HEK293T (cell line): ENCODE data around the gene PIK3CB.
A peak's percentile ranks its signal among the peaks of the same experiment; 100 is the strongest.

ENCODE experiments used
- CTCF ChIA-PET: fragments of 350-600 bp; formaldehyde crosslinking; extraction: SDS; loops from one replicate; lab custom pipeline; 2021; ENCODE audit warnings: antibody characterized with exemption, inconsistent platforms; lab: Yijun Ruan, JAX
- POLR2A ChIA-PET: fragments of 350-600 bp; formaldehyde crosslinking; extraction: SDS; loops from one replicate; lab custom pipeline; 2020; ENCODE audit warnings: antibody characterized with exemption, inconsistent platforms; lab: Yijun Ruan, JAX
- DNase-seq: peaks from one replicate; pipeline ENCODE4 v3.0.0; 2012; ENCODE audit warnings: mixed read lengths; ENCODE audit errors: extremely low spot score
- ARNT ChIP-seq: fragments of 450-650 bp; IDR thresholded peaks from 2 replicates; pipeline ENCODE4 v1.6.1; 2017; ENCODE audit warnings: mild to moderate bottlenecking
- BHLHE40 ChIP-seq: fragments of 450-650 bp; IDR thresholded peaks from 2 replicates; pipeline ENCODE4 v1.6.1; 2016; ENCODE audit warnings: mild to moderate bottlenecking, moderate library complexity, borderline replicate concordance
- CTBP1 ChIP-seq: fragments of 450-650 bp; IDR thresholded peaks from 2 replicates; pipeline ENCODE4 v1.6.1; 2016; ENCODE audit warnings: borderline replicate concordance
- ELF4 ChIP-seq: fragments of 450-650 bp; IDR thresholded peaks from 2 replicates; pipeline ENCODE4 v1.6.1; 2017; ENCODE audit warnings: antibody characterized with exemption
- FOXA1 ChIP-seq: fragments of 450-650 bp; IDR thresholded peaks from 2 replicates; pipeline ENCODE4 v1.6.1; 2016; ENCODE audit warnings: mild to moderate bottlenecking
- FOXK2 ChIP-seq: fragments of 450-650 bp; IDR thresholded peaks from 2 replicates; pipeline ENCODE4 v1.6.1; 2016; ENCODE audit warnings: mild to moderate bottlenecking
- FOXM1 ChIP-seq: fragments of 450-650 bp; IDR thresholded peaks from 2 replicates; pipeline ENCODE4 v1.6.1; 2017; ENCODE audit warnings: mild to moderate bottlenecking, borderline replicate concordance
- HDGF ChIP-seq: fragments of 450-650 bp; IDR thresholded peaks from 2 replicates; pipeline ENCODE4 v1.6.1; 2017; ENCODE audit warnings: antibody characterized with exemption, borderline replicate concordance
- L3MBTL2 ChIP-seq: fragments of 450-650 bp; conservative IDR thresholded peaks from 2 replicates; pipeline ENCODE4 v1.6.1; 2016; ENCODE audit warnings: mild to moderate bottlenecking
- LEF1 ChIP-seq: fragments of 450-650 bp; IDR thresholded peaks from 2 replicates; pipeline ENCODE4 v1.6.1; 2017; ENCODE audit warnings: mild to moderate bottlenecking, borderline replicate concordance
- NFRKB ChIP-seq: fragments of 450-650 bp; IDR thresholded peaks from 2 replicates; pipeline ENCODE4 v1.6.1; 2016; ENCODE audit warnings: mild to moderate bottlenecking, moderate library complexity
- PKNOX1 ChIP-seq: fragments of 450-650 bp; IDR thresholded peaks from 2 replicates; pipeline ENCODE4 v1.6.1; 2016
- SP1 ChIP-seq: fragments of 450-650 bp; IDR thresholded peaks from 2 replicates; pipeline ENCODE4 v1.6.1; 2017
- SUZ12 ChIP-seq: fragments of 450-650 bp; IDR thresholded peaks from 2 replicates; pipeline ENCODE4 v1.6.1; 2016; ENCODE audit warnings: mild to moderate bottlenecking
- TARDBP ChIP-seq: fragments of 450-650 bp; IDR thresholded peaks from 2 replicates; pipeline ENCODE4 v1.6.1; 2016
- ZNF384 ChIP-seq: fragments of 450-650 bp; IDR thresholded peaks from 2 replicates; pipeline ENCODE4 v1.6.1; 2016

Gene PIK3CB

GRCh38 chr3:138696666-138697370 lies 137.9 kb downstream of the PIK3CB start:
- ChIA-PET POLR2A (interaction anchor here (1.0 to 3.2 kb wide), 2 partner anchors 219 kb away, joined by 4 to 13 read pairs; no protein-coding TSS in a partner anchor), CTCF (interaction anchor here (0.6 to 6.5 kb wide), 3 partner anchors 9 to 219 kb away, joined by 3 to 58 read pairs (median 14); partner anchors contain the start of gene CEP70)
- TF ChIP-seq SUZ12 (no peak), FOXM1 (no peak)
- no peak for DNase-seq

GRCh38 chr3:138694287-138695007 lies 140.3 kb downstream of the PIK3CB start:
- no peak for DNase-seq
- TF ChIP-seq NFRKB (no peak), L3MBTL2 (no peak), LEF1 (no peak), PKNOX1 (peak; percentile 68), FOXA1 (no peak), ZNF384 (no peak), ELF4 (no peak)
- ChIA-PET POLR2A (interaction anchor here (1.2 to 3.2 kb wide), 3 partner anchors 85 to 221 kb away, joined by 3 to 13 read pairs (median 13); partner anchors contain the start of gene CEP70), CTCF (interaction anchor here (1.0 to 6.5 kb wide), 5 partner anchors 99 to 242 kb away, joined by 3 to 58 read pairs (median 14); partner anchors contain the start of gene CEP70)

GRCh38 chr3:138692152-138692551 lies 142.6 kb downstream of the PIK3CB start:
- no peak for DNase-seq
- POLR2A ChIA-PET, result no interaction called here
- CTCF ChIA-PET, result interaction anchor here (0.9 kb wide), 1 partner anchor 223 kb away, joined by 4 read pairs; no protein-coding TSS in a partner anchor
- no peak for TF ChIP-seq PKNOX1
- TF ChIP-seq HDGF, result no peak
- TF ChIP-seq SUZ12, result no peak
- TF ChIP-seq LEF1, result no peak
- TF ChIP-seq NFRKB, result no peak
- TF ChIP-seq CTBP1, result no peak
- TF ChIP-seq ARNT, result no peak
- TF ChIP-seq BHLHE40, result no peak
- TF ChIP-seq FOXM1, result no peak
- no peak for TF ChIP-seq ZNF384
- no peak for TF ChIP-seq TARDBP
- no peak for TF ChIP-seq L3MBTL2

GRCh38 chr3:138691351-138691750 lies 143.4 kb downstream of the PIK3CB start:
- CTCF ChIA-PET, result no interaction called here
- POLR2A ChIA-PET, result no interaction called here
- no peak for TF ChIP-seq BHLHE40
- TF ChIP-seq L3MBTL2, result no peak
- TF ChIP-seq NFRKB, result no peak

GRCh38 chr3:138690036-138690435 lies 144.7 kb downstream of the PIK3CB start:
- CTCF ChIA-PET, result interaction anchor here (3.9 kb wide), 1 partner anchor 226 kb away, joined by 23 read pairs; no protein-coding TSS in a partner anchor
- no peak for TF ChIP-seq FOXK2
- no peak for TF ChIP-seq HDGF
- no peak for TF ChIP-seq LEF1
- TF ChIP-seq L3MBTL2, result no peak
- TF ChIP-seq FOXM1, result no peak
- TF ChIP-seq ARNT, result no peak
- TF ChIP-seq ZNF384, result no peak
- no peak for TF ChIP-seq CTBP1
- TF ChIP-seq FOXA1, result no peak
- TF ChIP-seq NFRKB, result no peak
- no peak for TF ChIP-seq SP1
- no peak for TF ChIP-seq PKNOX1
- no peak for TF ChIP-seq TARDBP
- TF ChIP-seq BHLHE40, result no peak
- TF ChIP-seq SUZ12, result no peak
- no peak for TF ChIP-seq ELF4
- DNase-seq, result no peak

More at GRCh38 chr3:138691351-138691750, 143.4 kb downstream of the PIK3CB start:
- no peak for DNase-seq

GRCh38 chr3:138688871-138689299 lies 145.8 kb downstream of the PIK3CB start:
- ChIA-PET CTCF (interaction anchor here (1.1 to 3.9 kb wide), 2 partner anchors 95 to 227 kb away, joined by 3 to 23 read pairs; partner anchors contain the start of gene CEP70), POLR2A (interaction anchor here (1.2 kb wide), 1 partner anchor 227 kb away, joined by 3 read pairs; no protein-coding TSS in a partner anchor)
- no peak for DNase-seq
- TF ChIP-seq ELF4, result no peak
- TF ChIP-seq FOXM1, result no peak
- TF ChIP-seq TARDBP, result no peak
- no peak for TF ChIP-seq NFRKB
- no peak for TF ChIP-seq FOXA1
- no peak for TF ChIP-seq LEF1
- no peak for TF ChIP-seq SP1
- no peak for TF ChIP-seq CTBP1
- no peak for TF ChIP-seq SUZ12
- TF ChIP-seq HDGF, result no peak
- TF ChIP-seq L3MBTL2, result no peak
- no peak for TF ChIP-seq BHLHE40
- no peak for TF ChIP-seq PKNOX1
- no peak for TF ChIP-seq FOXK2
- no peak for TF ChIP-seq ZNF384
- no peak for TF ChIP-seq ARNT

More at GRCh38 chr3:138690036-138690435, 144.7 kb downstream of the PIK3CB start:
- POLR2A ChIA-PET, result no interaction called here
